ENCODE data around the gene SLC39A11. TPM values are rescaled to one million over a fixed set of nuclear protein-coding genes. Genes with fewer than 3 reads are reported as not detected.
A peak's percentile ranks its signal among the peaks of the same experiment; 100 is the strongest.

The SLC39A11 gene
- total and polyA plus RNA-seq, 2 of the 13 experiments (the other 11 are each of a cell fraction or from before 2014, with no cell fraction given): 17.2 to 31.5 TPM

GRCh38 chr17:72782985-72783701 lies 309.3 kb downstream of the SLC39A11 start (continued):
- TF ChIP-seq SOX13 (IDR thresholded peaks at IDR 0.05): no peak
- TF ChIP-seq SOX13 (CRISPR knock-in tag; conservative IDR thresholded peaks at IDR 0.05 in 1 of 2, IDR thresholded peaks at IDR 0.05 in 1 of 2): peak in 1 of 2 experiments; percentile 55; a peak in 2 of 4 replicates
- TF ChIP-seq THAP11 (CRISPR knock-in tag; IDR thresholded peaks at IDR 0.05): peak; percentile 42; the same call in 1 of the 2 replicates
- TF ChIP-seq HNF4G (IDR thresholded peaks at IDR 0.05; ENCODE audit: borderline replicate concordance, low read depth, low read length): peak; percentile 65
- TF ChIP-seq HNF4G (CRISPR knock-in tag; IDR thresholded peaks at IDR 0.05; ENCODE audit: borderline replicate concordance, low read depth): no peak
- TF ChIP-seq, protein P1, sequence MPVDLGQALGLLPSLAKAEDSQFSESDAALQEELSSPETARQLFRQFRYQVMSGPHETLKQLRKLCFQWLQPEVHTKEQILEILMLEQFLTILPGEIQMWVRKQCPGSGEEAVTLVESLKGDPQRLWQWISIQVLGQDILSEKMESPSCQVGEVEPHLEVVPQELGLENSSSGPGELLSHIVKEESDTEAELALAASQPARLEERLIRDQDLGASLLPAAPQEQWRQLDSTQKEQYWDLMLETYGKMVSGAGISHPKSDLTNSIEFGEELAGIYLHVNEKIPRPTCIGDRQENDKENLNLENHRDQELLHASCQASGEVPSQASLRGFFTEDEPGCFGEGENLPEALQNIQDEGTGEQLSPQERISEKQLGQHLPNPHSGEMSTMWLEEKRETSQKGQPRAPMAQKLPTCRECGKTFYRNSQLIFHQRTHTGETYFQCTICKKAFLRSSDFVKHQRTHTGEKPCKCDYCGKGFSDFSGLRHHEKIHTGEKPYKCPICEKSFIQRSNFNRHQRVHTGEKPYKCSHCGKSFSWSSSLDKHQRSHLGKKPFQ (CRISPR knock-in tag; IDR thresholded peaks at IDR 0.05; ENCODE audit: insufficient replicate concordance): peak; percentile 97
- TF ChIP-seq, protein P2, sequence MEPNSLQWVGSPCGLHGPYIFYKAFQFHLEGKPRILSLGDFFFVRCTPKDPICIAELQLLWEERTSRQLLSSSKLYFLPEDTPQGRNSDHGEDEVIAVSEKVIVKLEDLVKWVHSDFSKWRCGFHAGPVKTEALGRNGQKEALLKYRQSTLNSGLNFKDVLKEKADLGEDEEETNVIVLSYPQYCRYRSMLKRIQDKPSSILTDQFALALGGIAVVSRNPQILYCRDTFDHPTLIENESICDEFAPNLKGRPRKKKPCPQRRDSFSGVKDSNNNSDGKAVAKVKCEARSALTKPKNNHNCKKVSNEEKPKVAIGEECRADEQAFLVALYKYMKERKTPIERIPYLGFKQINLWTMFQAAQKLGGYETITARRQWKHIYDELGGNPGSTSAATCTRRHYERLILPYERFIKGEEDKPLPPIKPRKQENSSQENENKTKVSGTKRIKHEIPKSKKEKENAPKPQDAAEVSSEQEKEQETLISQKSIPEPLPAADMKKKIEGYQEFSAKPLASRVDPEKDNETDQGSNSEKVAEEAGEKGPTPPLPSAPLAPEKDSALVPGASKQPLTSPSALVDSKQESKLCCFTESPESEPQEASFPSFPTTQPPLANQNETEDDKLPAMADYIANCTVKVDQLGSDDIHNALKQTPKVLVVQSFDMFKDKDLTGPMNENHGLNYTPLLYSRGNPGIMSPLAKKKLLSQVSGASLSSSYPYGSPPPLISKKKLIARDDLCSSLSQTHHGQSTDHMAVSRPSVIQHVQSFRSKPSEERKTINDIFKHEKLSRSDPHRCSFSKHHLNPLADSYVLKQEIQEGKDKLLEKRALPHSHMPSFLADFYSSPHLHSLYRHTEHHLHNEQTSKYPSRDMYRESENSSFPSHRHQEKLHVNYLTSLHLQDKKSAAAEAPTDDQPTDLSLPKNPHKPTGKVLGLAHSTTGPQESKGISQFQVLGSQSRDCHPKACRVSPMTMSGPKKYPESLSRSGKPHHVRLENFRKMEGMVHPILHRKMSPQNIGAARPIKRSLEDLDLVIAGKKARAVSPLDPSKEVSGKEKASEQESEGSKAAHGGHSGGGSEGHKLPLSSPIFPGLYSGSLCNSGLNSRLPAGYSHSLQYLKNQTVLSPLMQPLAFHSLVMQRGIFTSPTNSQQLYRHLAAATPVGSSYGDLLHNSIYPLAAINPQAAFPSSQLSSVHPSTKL (CRISPR knock-in tag; IDR thresholded peaks at IDR 0.05): peak; percentile 74
- TF ChIP-seq NCOA2 (CRISPR knock-in tag; IDR thresholded peaks at IDR 0.05): peak; percentile 36; the same call in 1 of the 2 replicates
- TF ChIP-seq ZKSCAN8 (CRISPR knock-in tag; IDR thresholded peaks at IDR 0.05; ENCODE audit: borderline replicate concordance): 0 out of 2 replicates have a peak, but pooled peaks have one; percentile 65
- TF ChIP-seq CEBPZ (IDR thresholded peaks at IDR 0.05; ENCODE audit: low read length): no peak
- no peak for TF ChIP-seq ZNF230 (CRISPR knock-in tag; IDR thresholded peaks at IDR 0.05)
- TF ChIP-seq FOXO1 (CRISPR knock-in tag; IDR thresholded peaks at IDR 0.05): peak; percentile 8; the same call in 1 of the 2 replicates
- TF ChIP-seq, protein P3, sequence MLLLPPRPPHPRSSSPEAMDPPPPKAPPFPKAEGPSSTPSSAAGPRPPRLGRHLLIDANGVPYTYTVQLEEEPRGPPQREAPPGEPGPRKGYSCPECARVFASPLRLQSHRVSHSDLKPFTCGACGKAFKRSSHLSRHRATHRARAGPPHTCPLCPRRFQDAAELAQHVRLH (CRISPR knock-in tag; IDR thresholded peaks at IDR 0.05; ENCODE audit: borderline replicate concordance, low read depth): 0 out of 2 replicates have a peak, but pooled peaks have one; percentile 47
- TF ChIP-seq ZNF343 (CRISPR knock-in tag; IDR thresholded peaks at IDR 0.05): no peak
- TF ChIP-seq ZNF546 (CRISPR knock-in tag; conservative IDR thresholded peaks at IDR 0.05): no peak
- 0 out of 2 replicates have a peak, but pooled peaks have one; percentile 10 for TF ChIP-seq SMAD1 (CRISPR knock-in tag; IDR thresholded peaks at IDR 0.05; ENCODE audit: borderline replicate concordance, low read depth)
- TF ChIP-seq MAFK (conservative IDR thresholded peaks at IDR 0.05 in 1 of 2, IDR thresholded peaks at IDR 0.05 in 1 of 2; ENCODE audit: low read length in 2 of 2): peak in 1 of 2 experiments; percentile 21; a peak in 1 of 4 replicates
- peak; percentile 18 for TF ChIP-seq RARA (CRISPR knock-in tag; IDR thresholded peaks at IDR 0.05)

All from HepG2 (cell line).